WI38 (cell line): Measurements from ENCODE around the gene HOOK2.
A peak's percentile ranks its signal among the peaks of the same experiment; 100 is the strongest.

Experiments
- H3K4me3 ChIP-seq: 2 replicates; pipeline ENCODE4 v1.5.1; 2011; ENCODE audit warnings: low read depth, mild to moderate bottlenecking, control low read depth, low read length
- CTCF ChIP-seq: IDR thresholded peaks from 2 replicates; pipeline ENCODE4 v1.5.1; 2012; ENCODE audit warnings: low read depth, mild to moderate bottlenecking, control low read depth, low read length

The HOOK2 gene

GRCh38 chr19:12745166-12745897, 30.0 kb downstream of the HOOK2 start:
- no peak for TF ChIP-seq CTCF
- H3K4me3 ChIP-seq, result no peak overlapping the region

- peak overlapping the region; percentile 95 for H3K4me3 ChIP-seq
- no peak for TF ChIP-seq CTCF
These were observed 37.5 kb downstream of the HOOK2 start for GRCh38 chr19:12737835-12738351.

GRCh38 chr19:12736995-12737834, 38.1 kb downstream of the HOOK2 start, which contains the start of gene GET3:
GET3 (plus strand) TSS chr19:12737497; CDS start chr19:12737506, 9 bp downstream.
- H3K4me3 ChIP-seq, result peak within 1 kb of the TSS; percentile 95
- TF ChIP-seq CTCF, result no peak

- H3K4me3 ChIP-seq, result peak overlapping the region; percentile 97
- 0 out of 2 replicates have a peak, but pooled peaks have one; percentile 19 for TF ChIP-seq CTCF
These were observed 41.8 kb downstream of the HOOK2 start for GRCh38 chr19:12733369-12734214.

GRCh38 chr19:12731337-12731736, 44.0 kb downstream of the HOOK2 start:
- no peak for TF ChIP-seq CTCF
- no peak overlapping the region for H3K4me3 ChIP-seq

GRCh38 chr19:12730064-12730463, 45.3 kb downstream of the HOOK2 start:
- no peak overlapping the region for H3K4me3 ChIP-seq
- no peak for TF ChIP-seq CTCF
